Endothelial cell of umbilical vein (primary cell): ENCODE measurements around the gene MAN2A1. TPM values are rescaled to one million over a fixed set of nuclear protein-coding genes. Genes with fewer than 3 reads are reported as not detected.

Source experiments
- BruUV-seq: library from RNA; stranded (reverse); fragments of 400-500 nt; replicated peaks from 2 replicates; lab custom pipeline; 2021; lab: Mats Ljungman, UMichigan
- CTCF ChIA-PET: fragments of 300-600, 350-600 bp; sonication (Branson Sonifier 250); formaldehyde crosslinking; loops from one replicate; lab custom pipeline; 2021; ENCODE audit warnings: antibody characterized with exemption, inconsistent platforms; lab: Charles Lee
- POLR2A ChIA-PET: fragments of 300-600, 350-600 bp; sonication (Branson Sonifier 250); formaldehyde crosslinking; loops from one replicate; lab custom pipeline; 2021; ENCODE audit warnings: antibody characterized with exemption, inconsistent platforms; lab: Charles Lee
- DNase-seq: peaks from one replicate; pipeline ENCODE4 v3.0.0-alpha.2; 2011; ENCODE audit warnings: low read depth, low spot score
- FAIRE-seq: peaks from 2 replicates; lab custom pipeline; 2011; peaks lifted over from hg19 to GRCh38; lab: Jason Lieb, UNC
- H2AFZ ChIP-seq: 2 replicates; pipeline ENCODE4 v1.6.0; 2012; ENCODE audit warnings: low read depth, low read length, control low read depth, inconsistent platforms
- H3K27ac ChIP-seq: 2 replicates; pipeline ENCODE4 v1.5.1; 2011; ENCODE audit warnings: low read depth, mild to moderate bottlenecking, control low read depth, low read length, moderate library complexity; ENCODE audit not compliant: insufficient read depth
- H3K27me3 ChIP-seq, 2 experiments: 2 replicates each; pipeline versions ENCODE4 v1.6.0 to v1.6.1; 2011; ENCODE audit warnings: low read length in 2 of 2, mixed read lengths in 1 of 2; ENCODE audit not compliant: control insufficient read depth in 2 of 2, insufficient read depth in 2 of 2
- H3K36me3 ChIP-seq, 2 experiments: 2 replicates in 1 of 2; 3 replicates in 1 of 2; pipeline ENCODE4 v1.5.1; 2011; ENCODE audit warnings: low read length in 2 of 2, mild to moderate bottlenecking in 1 of 2, moderate library complexity in 1 of 2; ENCODE audit not compliant: control insufficient read depth in 2 of 2, insufficient read depth in 2 of 2; ENCODE audit errors: extremely low read depth in 1 of 2
- H3K4me1 ChIP-seq: 3 replicates; pipeline ENCODE4 v1.5.1; 2011; ENCODE audit warnings: mild to moderate bottlenecking, low read length; ENCODE audit not compliant: control insufficient read depth, insufficient read depth; ENCODE audit errors: extremely low read depth
- H3K4me2 ChIP-seq: 2 replicates; pipeline ENCODE4 v1.6.1; 2011; ENCODE audit warnings: low read length, control low read depth, mixed read lengths; ENCODE audit not compliant: insufficient read depth
- H3K4me3 ChIP-seq, 3 experiments: fragments of 200-600 bp in 1 of 3; sonication (generic), shearing (Covaris generic) in 1 of 3; replicated peaks in 1 of 3; 2 replicates each; pipeline ENCODE4 v1.5.1; 2011 to 2016; ENCODE audit warnings: control low read depth in 3 of 3, low read length in 3 of 3, mild to moderate bottlenecking in 2 of 3, inconsistent platforms in 1 of 3, low read depth in 1 of 3, moderate library complexity in 1 of 3; ENCODE audit not compliant: insufficient read depth in 1 of 3
- H3K79me2 ChIP-seq: 2 replicates; pipeline ENCODE4 v1.6.0; 2012; ENCODE audit warnings: low read length, inconsistent platforms; ENCODE audit not compliant: control insufficient read depth, insufficient read depth
- H3K9ac ChIP-seq: replicated peaks from 2 replicates; pipeline ENCODE3; 2011; ENCODE audit warnings: low read length, control low read depth; ENCODE audit not compliant: insufficient read depth; ENCODE audit errors: extremely low read depth
- H3K9me1 ChIP-seq: replicated peaks from 3 replicates; pipeline ENCODE4 v1.6.0; 2011; ENCODE audit warnings: mild to moderate bottlenecking, low read length; ENCODE audit not compliant: control insufficient read depth, insufficient read depth; ENCODE audit errors: extremely low read depth
- H3K9me3 ChIP-seq: replicated peaks from 2 replicates; pipeline ENCODE4 v1.5.1; 2012; ENCODE audit warnings: low read length, inconsistent platforms; ENCODE audit not compliant: control insufficient read depth, insufficient read depth
- H4K20me1 ChIP-seq: replicated peaks from 2 replicates; pipeline ENCODE3; 2011; ENCODE audit warnings: mild to moderate bottlenecking, low read length; ENCODE audit not compliant: control insufficient read depth, insufficient read depth; ENCODE audit errors: extremely low read depth
- CTCF ChIP-seq, 2 donors: IDR thresholded peaks; 1 replicate in 1 of 2; 2 replicates in 1 of 2; pipeline ENCODE4 v1.5.1; 2011; ENCODE audit warnings: low read length in 2 of 2, mild to moderate bottlenecking in 2 of 2, moderate library complexity in 2 of 2, control low read depth in 1 of 2, inconsistent platforms in 1 of 2, low read depth in 1 of 2; ENCODE audit not compliant: insufficient read depth in 1 of 2; ENCODE audit errors: extremely low read depth in 1 of 2
- EZH2 ChIP-seq: IDR thresholded peaks from 2 replicates; pipeline ENCODE4 v1.6.1; 2012; ENCODE audit warnings: borderline replicate concordance, low read depth, mild to moderate bottlenecking, moderate library complexity, low read length, inconsistent platforms; ENCODE audit not compliant: severe bottlenecking
- FOS ChIP-seq: IDR thresholded peaks from 2 replicates; pipeline ENCODE4 v1.6.1; 2011; ENCODE audit warnings: mild to moderate bottlenecking, low read length, moderate library complexity, borderline replicate concordance; ENCODE audit not compliant: insufficient read depth
- GATA2 ChIP-seq: IDR thresholded peaks from 2 replicates; pipeline ENCODE4 v1.7.0; 2011; ENCODE audit warnings: low read depth, mild to moderate bottlenecking, moderate library complexity, mixed read lengths, low read length; ENCODE audit not compliant: insufficient read length, insufficient read depth
- JUN ChIP-seq: IDR thresholded peaks from 2 replicates; pipeline ENCODE4 v1.6.1; 2011; ENCODE audit warnings: borderline replicate concordance, low read depth; ENCODE audit not compliant: insufficient read length, insufficient read depth
- MAX ChIP-seq: IDR thresholded peaks from 2 replicates; pipeline ENCODE4 v1.6.1; 2011; ENCODE audit not compliant: insufficient read depth, insufficient read length
- MYC ChIP-seq: IDR thresholded peaks from one replicate; pipeline ENCODE4 v1.6.1; 2011; ENCODE audit warnings: mild to moderate bottlenecking, low read depth, low read length
- POLR2A ChIP-seq: IDR thresholded peaks from 2 replicates; pipeline ENCODE4 v1.6.1; 2012; ENCODE audit warnings: low read depth, mild to moderate bottlenecking, control low read depth, low read length
- POLR2AphosphoS5 ChIP-seq: IDR thresholded peaks from 2 replicates; pipeline ENCODE4 v1.6.1; 2012; ENCODE audit warnings: low read depth, mild to moderate bottlenecking, control low read depth, low read length, moderate library complexity; ENCODE audit not compliant: insufficient read depth
- dilution Hi-C: fragments of 300-500 bp; cut with MboI; formaldehyde crosslinking; loops from one replicate; pipeline ENCODE4 v1.15.0; 2019; ENCODE audit warnings: low sequenced_read_pairs; ENCODE audit not compliant: extremely low pct_ligation_motif_present
- intact Hi-C: fragments of 100-400 bp; cut with micrococcal nuclease; formaldehyde crosslinking; loops from one replicate; pipeline ENCODE4 v1.10.0; 2022
- polyA plus RNA-seq, 4 experiments: library from polyadenylated mRNA; depleted of rRNA in 3 of 4; stranded (reverse) in 3 of 4; unstranded in 1 of 4; fragments of >200 nt; gene quantifications; 2 replicates each; pipeline versions ENCODE4 v1.2.1 to v1.2.3, GENCODE V29; 2011 to 2012; ENCODE audit warnings: missing spikeins in 1 of 4
- total RNA-seq: library from RNA; stranded (reverse); gene quantifications from 2 replicates; pipeline ENCODE4 v1.2.3, GENCODE V29; 2021

Gene MAN2A1
- total and polyA plus RNA-seq, 2 donors (not counting 3 experiments of a cell fraction or from before 2014, with no cell fraction given), result 20.8 to 54.8 TPM

DNA sequence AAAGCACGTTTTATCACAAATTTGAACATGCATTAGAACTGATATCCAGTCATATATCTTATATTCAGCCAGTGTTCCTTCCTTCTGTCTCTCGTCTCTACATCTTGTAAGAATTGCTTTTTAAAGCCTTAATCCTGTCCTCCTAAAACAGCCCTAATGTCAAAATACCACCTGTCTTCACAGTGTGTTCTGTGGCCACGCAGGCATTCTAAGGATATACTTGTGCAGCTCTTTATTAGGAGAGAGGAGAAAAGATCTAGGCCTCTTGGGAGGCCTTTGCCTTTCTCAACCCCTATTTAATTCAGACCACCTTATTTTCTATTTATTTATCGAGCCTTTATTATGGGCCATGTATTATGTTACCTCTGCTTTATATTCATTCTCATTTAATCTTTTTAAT, 78.3 kb downstream of the MAN2A1 start:
- no peak for DNase-seq
- Histone ChIP-seq H4K20me1 (no peaks in the 10 kb centered on the region), H3K9me1 (no peaks in the 10 kb centered on the region), H3K4me2 (no peak overlapping the region), H3K4me3 (no peak overlapping the region), H3K9ac (no peak overlapping the region), H3K4me1 (no peaks in the 10 kb centered on the region), H3K27ac (no peak overlapping the region), H3K36me3 (no peaks in the 10 kb centered on the region), H3K27me3 (no peaks in the 10 kb centered on the region), H3K79me2 (no peaks in the 10 kb centered on the region), H2AFZ (no peak overlapping the region), H3K9me3 (no peaks in the 10 kb centered on the region)
- FAIRE-seq, result no peak
- intact Hi-C loops, result no loop called here
- dilution Hi-C loops, result no loop called here
- TF ChIP-seq MYC (no peak), GATA2 (no peak), FOS (no peak), JUN (no peak), POLR2AphosphoS5 (no peak), MAX (no peak), CTCF (IDR thresholded peaks at IDR 0.05; ENCODE audit: extremely low read depth in 1 of 2, insufficient read depth in 1 of 2, low read depth in 1 of 2, low read length in 2 of 2) (no peak), EZH2 (no peak), POLR2A (no peak)
- BruUV-seq, result no TSS peak
- ChIA-PET POLR2A (no interaction called here), CTCF (no interaction called here)
